Adipocyte (in vitro differentiated cells): ENCODE data around the gene PDE6D.

Experiments used
- DNase-seq: peaks from one replicate; pipeline ENCODE4 v3.0.0-alpha.2; 2015; ENCODE audit warnings: low read depth
- H3K27me3 ChIP-seq: replicated peaks from 2 replicates; pipeline ENCODE4 v1.7.0; 2013; ENCODE audit warnings: mild to moderate bottlenecking, low read length, moderate library complexity; ENCODE audit not compliant: control insufficient read depth, insufficient read depth
- H3K36me3 ChIP-seq: 2 replicates; pipeline ENCODE4 v1.7.0; 2013; ENCODE audit warnings: low read length, mild to moderate bottlenecking, moderate library complexity; ENCODE audit not compliant: control insufficient read depth, insufficient read depth, severe bottlenecking
- H3K4me1 ChIP-seq: 2 replicates; pipeline ENCODE4 v1.7.0; 2013; ENCODE audit warnings: mild to moderate bottlenecking, low read length, moderate library complexity; ENCODE audit not compliant: control insufficient read depth, insufficient read depth
- H3K4me3 ChIP-seq: 2 replicates; pipeline ENCODE4 v1.7.0; 2013; ENCODE audit warnings: mild to moderate bottlenecking, low read length, moderate library complexity
- H3K9ac ChIP-seq: 2 replicates; pipeline ENCODE4 v1.7.0; 2013; ENCODE audit warnings: mild to moderate bottlenecking, low read length, moderate library complexity
- H3K9me3 ChIP-seq: 2 replicates; pipeline ENCODE4 v1.7.0; 2013; ENCODE audit warnings: mild to moderate bottlenecking, low read length, moderate library complexity; ENCODE audit not compliant: control insufficient read depth

Gene PDE6D

DNA sequence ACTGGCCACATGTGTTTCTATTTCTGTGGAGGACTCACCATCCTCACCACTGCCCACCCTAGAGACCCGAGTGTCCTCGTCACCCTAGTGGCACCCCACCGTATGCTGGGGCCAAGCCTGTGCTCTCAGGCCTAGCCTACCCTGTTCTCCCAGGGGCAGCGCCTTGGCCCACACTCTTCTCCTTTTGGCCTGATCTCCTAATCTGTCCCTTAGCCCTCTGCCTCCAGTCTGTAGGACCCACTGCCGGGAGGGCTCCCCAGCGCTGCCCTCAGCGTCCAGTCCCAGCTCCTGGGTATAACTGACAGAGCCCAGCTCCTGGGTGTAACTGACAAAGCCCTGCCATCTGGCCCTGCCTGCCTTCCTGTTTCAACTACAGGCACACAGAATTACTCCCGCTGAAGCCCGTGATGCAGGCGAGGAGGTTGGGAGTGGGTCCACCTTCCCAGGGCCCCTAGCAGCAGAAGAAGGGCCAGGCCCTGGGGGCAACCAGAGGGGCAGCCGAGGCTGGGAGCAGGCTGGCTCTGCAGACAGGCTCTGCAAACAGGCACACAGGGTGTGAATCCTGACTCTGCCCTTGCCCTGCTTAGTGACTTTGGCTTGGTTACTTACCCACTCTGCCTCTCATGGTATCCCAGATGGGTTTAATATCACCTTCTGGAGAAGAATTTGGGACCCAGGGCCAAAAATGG, 98.3 kb downstream of the PDE6D start:
- DNase-seq = no peak
- H3K4me1 ChIP-seq = peaks cover 6% of the 10 kb centered on the region
- no peak overlapping the region for H3K4me3 ChIP-seq
- no peaks in the 10 kb centered on the region for H3K9me3 ChIP-seq
- H3K27me3 ChIP-seq = no peaks in the 10 kb centered on the region
- no peaks in the 10 kb centered on the region for H3K36me3 ChIP-seq
- H3K9ac ChIP-seq = no peak overlapping the region
